WTC11 (cell line): ENCODE data around the gene BMP3.

Experiments
- JUN ChIP-seq: sonication (generic); formaldehyde crosslinking; IDR thresholded peaks from 2 replicates; pipeline ENCODE4 v1.8.0; 2023; ENCODE audit warnings: mild to moderate bottlenecking, missing genetic modification reagents
- NR2C2 ChIP-seq: sonication (generic); formaldehyde crosslinking; IDR thresholded peaks from 2 replicates; pipeline ENCODE4 v1.8.0; 2022; ENCODE audit warnings: mild to moderate bottlenecking, missing genetic modification reagents
- SMAD3 ChIP-seq: sonication (generic); formaldehyde crosslinking; IDR thresholded peaks from 2 replicates; pipeline ENCODE4 v1.8.0; 2022; ENCODE audit warnings: missing genetic modification reagents, mild to moderate bottlenecking, borderline replicate concordance
- ZNF317 ChIP-seq: sonication (generic); formaldehyde crosslinking; IDR thresholded peaks from 2 replicates; pipeline ENCODE4 v1.8.1; 2023; ENCODE audit warnings: low read depth, mild to moderate bottlenecking, moderate library complexity, missing genetic modification reagents, borderline replicate concordance
- TF ChIP-seq, protein P1 (sequence below): fragments of 200-600 bp; IDR thresholded peaks from 2 replicates; pipeline ENCODE4 v1.8.0; 2022; ENCODE audit warnings: antibody characterized with exemption
- TF ChIP-seq, protein P2 (sequence below): sonication (generic); formaldehyde crosslinking; IDR thresholded peaks from 2 replicates; pipeline ENCODE4 v1.8.1; 2023; ENCODE audit warnings: mild to moderate bottlenecking, missing genetic modification reagents
- TF ChIP-seq, protein P3 (sequence below): sonication (generic); formaldehyde crosslinking; IDR thresholded peaks from 2 replicates; pipeline ENCODE4 v1.8.0; 2022; ENCODE audit warnings: mild to moderate bottlenecking, missing genetic modification reagents

GRCh38 chr4:81021981-81022380, 8.5 kb upstream of the BMP3 start:
- TF ChIP-seq, protein P1, sequence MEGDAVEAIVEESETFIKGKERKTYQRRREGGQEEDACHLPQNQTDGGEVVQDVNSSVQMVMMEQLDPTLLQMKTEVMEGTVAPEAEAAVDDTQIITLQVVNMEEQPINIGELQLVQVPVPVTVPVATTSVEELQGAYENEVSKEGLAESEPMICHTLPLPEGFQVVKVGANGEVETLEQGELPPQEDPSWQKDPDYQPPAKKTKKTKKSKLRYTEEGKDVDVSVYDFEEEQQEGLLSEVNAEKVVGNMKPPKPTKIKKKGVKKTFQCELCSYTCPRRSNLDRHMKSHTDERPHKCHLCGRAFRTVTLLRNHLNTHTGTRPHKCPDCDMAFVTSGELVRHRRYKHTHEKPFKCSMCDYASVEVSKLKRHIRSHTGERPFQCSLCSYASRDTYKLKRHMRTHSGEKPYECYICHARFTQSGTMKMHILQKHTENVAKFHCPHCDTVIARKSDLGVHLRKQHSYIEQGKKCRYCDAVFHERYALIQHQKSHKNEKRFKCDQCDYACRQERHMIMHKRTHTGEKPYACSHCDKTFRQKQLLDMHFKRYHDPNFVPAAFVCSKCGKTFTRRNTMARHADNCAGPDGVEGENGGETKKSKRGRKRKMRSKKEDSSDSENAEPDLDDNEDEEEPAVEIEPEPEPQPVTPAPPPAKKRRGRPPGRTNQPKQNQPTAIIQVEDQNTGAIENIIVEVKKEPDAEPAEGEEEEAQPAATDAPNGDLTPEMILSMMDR, result no peak
- TF ChIP-seq NR2C2 (CRISPR knock-in tag) (no peak), SMAD3 (CRISPR knock-in tag) (no peak), JUN (CRISPR knock-in tag) (no peak), ZNF317 (CRISPR knock-in tag) (no peak)
- TF ChIP-seq, protein P2, sequence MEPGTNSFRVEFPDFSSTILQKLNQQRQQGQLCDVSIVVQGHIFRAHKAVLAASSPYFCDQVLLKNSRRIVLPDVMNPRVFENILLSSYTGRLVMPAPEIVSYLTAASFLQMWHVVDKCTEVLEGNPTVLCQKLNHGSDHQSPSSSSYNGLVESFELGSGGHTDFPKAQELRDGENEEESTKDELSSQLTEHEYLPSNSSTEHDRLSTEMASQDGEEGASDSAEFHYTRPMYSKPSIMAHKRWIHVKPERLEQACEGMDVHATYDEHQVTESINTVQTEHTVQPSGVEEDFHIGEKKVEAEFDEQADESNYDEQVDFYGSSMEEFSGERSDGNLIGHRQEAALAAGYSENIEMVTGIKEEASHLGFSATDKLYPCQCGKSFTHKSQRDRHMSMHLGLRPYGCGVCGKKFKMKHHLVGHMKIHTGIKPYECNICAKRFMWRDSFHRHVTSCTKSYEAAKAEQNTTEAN (CRISPR knock-in tag), result no peak
- TF ChIP-seq, protein P3, sequence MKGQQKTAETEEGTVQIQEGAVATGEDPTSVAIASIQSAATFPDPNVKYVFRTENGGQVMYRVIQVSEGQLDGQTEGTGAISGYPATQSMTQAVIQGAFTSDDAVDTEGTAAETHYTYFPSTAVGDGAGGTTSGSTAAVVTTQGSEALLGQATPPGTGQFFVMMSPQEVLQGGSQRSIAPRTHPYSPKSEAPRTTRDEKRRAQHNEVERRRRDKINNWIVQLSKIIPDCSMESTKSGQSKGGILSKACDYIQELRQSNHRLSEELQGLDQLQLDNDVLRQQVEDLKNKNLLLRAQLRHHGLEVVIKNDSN (CRISPR knock-in tag), result no peak
